Activated CD8-positive, alpha-beta memory T cell treated with anti-CD3 and anti-CD28 coated beads for 48 hours (primary cell): ENCODE results near the gene MID2.
"Not testable (repeated sequence)": the region's sequence is repeated elsewhere in the genome, so short reads cannot be mapped to it uniquely, and the experiment has no call there.

ENCODE experiments used
- DNase-seq, 3 experiments: peaks; one replicate each; pipeline ENCODE4 v3.0.0-alpha.2; 2020; ENCODE audit warnings: low read depth in 2 of 3, low spot score in 2 of 3

Gene MID2

GRCh38 chrX:107825698-107826237 is at the start of gene MID2:
TSS of gene MID2 (plus strand) at chrX:107825866. CDS start at chrX:107826427, 561 bp downstream.
- peak; percentile 7 to 25 (median 9) for DNase-seq

- peak; percentile 27 to 34 (median 32) for DNase-seq
Observed at GRCh38 chrX:107776649-107777535, 48.8 kb upstream of the MID2 start.

GRCh38 chrX:107777536-107777832 is 48.2 kb upstream of the MID2 start, which contains the start of gene NCBP2L:
TSS of gene NCBP2L (plus strand) at chrX:107777733. CDS start at chrX:107794221, 16,488 bp downstream.
- no peak for DNase-seq

GRCh38 chrX:107780525-107780924 is 45.1 kb upstream of the MID2 start:
- no peak for DNase-seq

- DNase-seq = no peak
Observed at GRCh38 chrX:107787827-107788226, 37.8 kb upstream of the MID2 start.

- DNase-seq = no peak
Observed at GRCh38 chrX:107804427-107804826, 21.2 kb upstream of the MID2 start.

- DNase-seq = no peak
Observed at GRCh38 chrX:107805179-107805578, 20.5 kb upstream of the MID2 start.

- not testable (repeated sequence) for DNase-seq
Observed at GRCh38 chrX:107810053-107810452, 15.6 kb upstream of the MID2 start.

GRCh38 chrX:107818900-107819521 is 6.7 kb upstream of the MID2 start:
- no peak for DNase-seq

GRCh38 chrX:107823042-107823441 is 2.6 kb upstream of the MID2 start:
- no peak for DNase-seq

- DNase-seq = no peak
Observed at GRCh38 chrX:107823456-107823855, 2.2 kb upstream of the MID2 start.

- DNase-seq = peak in 2 of 3 experiments; percentile 2 to 5
Observed at GRCh38 chrX:107826238-107827029, 768 bp downstream of the MID2 start.

GRCh38 chrX:107827030-107827831 is 1.6 kb downstream of the MID2 start:
- DNase-seq = no peak

- no peak for DNase-seq
Observed at GRCh38 chrX:107827852-107828251, 2.2 kb downstream of the MID2 start.

GRCh38 chrX:107829878-107830277 is 4.2 kb downstream of the MID2 start:
- no peak for DNase-seq

GRCh38 chrX:107831071-107831730 is 5.5 kb downstream of the MID2 start:
- no peak for DNase-seq

GRCh38 chrX:107834275-107835201 is 8.9 kb downstream of the MID2 start:
- DNase-seq = no peak

GRCh38 chrX:107836958-107837357 is 11.3 kb downstream of the MID2 start:
- no peak for DNase-seq

GRCh38 chrX:107840971-107841370 is 15.3 kb downstream of the MID2 start:
- DNase-seq = no peak
